Measurements from ENCODE around the gene SLC43A1. TPM values are rescaled to one million over a fixed set of nuclear protein-coding genes. Genes with fewer than 3 reads are reported as not detected.

Gene SLC43A1
- polyA plus RNA-seq, 1 experiment = 14.6 TPM

GRCh38 chr11:57464539-57465181 lies 50.8 kb downstream of the SLC43A1 start:
- ChIA-PET CTCF (interaction anchor here (1.4 to 1.8 kb wide), 3 partner anchors 28 to 63 kb away, joined by 5 to 6 read pairs (median 6); no protein-coding TSS in a partner anchor), POLR2A (no interaction called here)
- TF ChIP-seq CTCF (IDR thresholded peaks at IDR 0.05; ENCODE audit: low read depth, low read length) = no peak
- H3K27ac ChIP-seq (ENCODE audit: low read depth, low read length) = no peak overlapping the region
- peaks cover 32% of the 10 kb centered on the region for H3K27me3 ChIP-seq (ENCODE audit: control insufficient read depth, insufficient read depth, low read length)
- no peaks in the 10 kb centered on the region for H3K9me3 ChIP-seq (ENCODE audit: control insufficient read depth, insufficient read depth, low read length)
- DNase-seq (ENCODE audit: low read depth, low spot score) = no peak
- no peak overlapping the region for H3K4me3 ChIP-seq (ENCODE audit: low read depth, low read length)

GRCh38 chr11:57463671-57464538 lies 51.6 kb downstream of the SLC43A1 start:
- no peak for TF ChIP-seq CTCF (IDR thresholded peaks at IDR 0.05; ENCODE audit: low read depth, low read length)
- Histone ChIP-seq H3K9me3 (ENCODE audit: control insufficient read depth, insufficient read depth, low read length) (no peaks in the 10 kb centered on the region), H3K4me3 (ENCODE audit: low read depth, low read length) (no peak overlapping the region), H3K27me3 (ENCODE audit: control insufficient read depth, insufficient read depth, low read length) (peaks cover 37% of the 10 kb centered on the region), H3K27ac (ENCODE audit: low read depth, low read length) (no peak overlapping the region)
- ChIA-PET CTCF (interaction anchor here (0.5 to 1.8 kb wide), 5 partner anchors 20 to 118 kb away, joined by 3 to 6 read pairs (median 4); no protein-coding TSS in a partner anchor), POLR2A (no interaction called here)
- no peak for DNase-seq (ENCODE audit: low read depth, low spot score)

GRCh38 chr11:57462597-57462996 lies 52.9 kb downstream of the SLC43A1 start:
- Histone ChIP-seq H3K27me3 (ENCODE audit: control insufficient read depth, insufficient read depth, low read length) (peaks cover 35% of the 10 kb centered on the region), H3K4me3 (ENCODE audit: low read depth, low read length) (no peak overlapping the region), H3K27ac (ENCODE audit: low read depth, low read length) (no peak overlapping the region), H3K9me3 (ENCODE audit: control insufficient read depth, insufficient read depth, low read length) (no peaks in the 10 kb centered on the region)
- ChIA-PET POLR2A (interaction anchor here (0.8 kb wide), 1 partner anchor 38 kb away, joined by 3 read pairs; no protein-coding TSS in a partner anchor), CTCF (interaction anchor here (1.5 kb wide), 1 partner anchor 21 kb away, joined by 4 read pairs; no protein-coding TSS in a partner anchor)
- no peak for DNase-seq (ENCODE audit: low read depth, low spot score)
- TF ChIP-seq CTCF (IDR thresholded peaks at IDR 0.05; ENCODE audit: low read depth, low read length) = no peak

- Histone ChIP-seq H3K9me3 (ENCODE audit: control insufficient read depth, insufficient read depth, low read length) (no peaks in the 10 kb centered on the region), H3K27ac (ENCODE audit: low read depth, low read length) (no peak overlapping the region), H3K27me3 (ENCODE audit: control insufficient read depth, insufficient read depth, low read length) (peaks cover 35% of the 10 kb centered on the region), H3K4me3 (ENCODE audit: low read depth, low read length) (no peak overlapping the region)
- CTCF ChIA-PET = interaction anchor here (1.0 to 5.7 kb wide), 4 partner anchors 19 to 207 kb away, joined by 3 to 115 read pairs (median 5); no protein-coding TSS in a partner anchor
- no peak for DNase-seq (ENCODE audit: low read depth, low spot score)
- TF ChIP-seq CTCF (IDR thresholded peaks at IDR 0.05; ENCODE audit: low read depth, low read length) = no peak
- POLR2A ChIA-PET = interaction anchor here (0.8 kb wide), 1 partner anchor 38 kb away, joined by 3 read pairs; no protein-coding TSS in a partner anchor
Measured at GRCh38 chr11:57461841-57462489, 53.5 kb downstream of the SLC43A1 start.

Data from AG04450 (cell line).